DMS 273 treated with DMSO at 0.1 percent for 48 hours (cell line): Measurements from ENCODE around the gene FNBP1.
"Not testable (repeated sequence)": the region's sequence is repeated elsewhere in the genome, so short reads cannot be mapped to it uniquely, and the experiment has no call there.

Source experiments
- DNase-seq: peaks from one replicate; lab custom pipeline; 2025; lab: John Stamatoyannopoulos, UW

Gene FNBP1

DNA sequence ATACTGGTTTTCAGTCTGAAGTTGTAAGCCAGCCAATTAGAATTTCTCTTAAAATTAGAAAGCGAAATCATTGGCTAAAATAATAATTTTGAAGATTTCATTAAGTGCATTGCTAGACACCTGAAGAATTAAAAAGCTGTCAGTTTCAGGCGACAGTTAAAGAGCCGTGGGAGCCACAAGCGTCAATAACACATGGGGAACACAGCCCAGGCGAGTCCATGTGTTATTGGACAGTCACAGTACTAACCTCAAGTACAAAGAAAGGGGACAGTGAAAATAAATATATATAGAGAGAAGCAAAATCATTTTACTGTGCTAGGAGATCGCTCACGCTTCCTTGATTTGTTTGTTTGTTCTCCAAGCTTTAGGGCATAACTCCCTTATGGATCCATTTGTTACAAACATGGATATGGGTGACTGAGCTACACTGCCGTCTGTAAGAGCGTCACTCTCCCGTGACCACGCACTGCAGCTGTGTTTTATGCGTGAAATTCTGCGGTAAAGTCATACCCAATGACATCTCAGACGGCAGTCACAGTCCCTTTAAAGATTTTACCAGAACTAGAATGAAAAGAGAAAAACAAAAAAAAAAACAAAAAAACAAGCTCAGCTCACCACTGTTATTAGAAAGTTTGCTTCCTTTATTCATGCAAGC is 124.6 kb downstream of the FNBP1 start:
- no peak for DNase-seq

DNA sequence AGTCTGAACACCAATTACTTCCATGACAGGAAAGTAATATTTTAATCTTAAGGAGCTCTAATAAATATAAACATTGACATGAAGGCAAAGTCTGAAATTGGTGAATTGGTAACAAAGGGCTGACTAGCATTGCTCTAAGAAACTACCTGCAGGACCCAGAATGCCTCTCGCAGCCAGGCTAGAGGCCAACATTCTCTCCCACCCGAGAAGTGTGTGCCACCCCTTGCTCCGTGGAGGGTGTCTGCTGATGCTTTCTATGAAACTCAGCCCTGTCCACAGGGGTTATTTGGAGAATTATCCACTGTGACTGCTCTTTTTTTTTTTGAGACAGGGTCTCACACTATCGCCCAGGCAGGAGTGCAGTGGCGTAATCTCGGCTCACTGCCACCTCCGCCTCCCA is 126.3 kb downstream of the FNBP1 start:
- DNase-seq, result no peak

DNA sequence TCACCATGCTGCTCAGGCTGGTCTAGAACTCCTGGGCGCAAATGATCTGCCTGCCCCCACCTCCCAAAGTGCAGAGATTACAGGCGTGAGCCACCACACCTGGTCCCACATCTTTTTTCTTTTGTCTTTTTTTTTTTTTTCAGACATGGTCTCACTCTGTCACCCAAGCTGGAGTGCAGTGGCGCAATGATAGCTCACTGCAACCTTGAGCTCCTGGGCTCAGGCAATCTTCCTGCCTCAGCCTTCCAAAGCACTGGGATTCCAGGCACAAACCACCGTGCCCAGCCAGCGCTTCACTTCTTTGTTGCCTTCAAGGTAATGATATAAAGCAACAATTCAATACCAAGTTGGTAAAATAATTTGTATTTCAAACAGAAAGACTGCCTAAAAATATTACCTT is 128.9 kb downstream of the FNBP1 start:
- DNase-seq, result no peak

DNA sequence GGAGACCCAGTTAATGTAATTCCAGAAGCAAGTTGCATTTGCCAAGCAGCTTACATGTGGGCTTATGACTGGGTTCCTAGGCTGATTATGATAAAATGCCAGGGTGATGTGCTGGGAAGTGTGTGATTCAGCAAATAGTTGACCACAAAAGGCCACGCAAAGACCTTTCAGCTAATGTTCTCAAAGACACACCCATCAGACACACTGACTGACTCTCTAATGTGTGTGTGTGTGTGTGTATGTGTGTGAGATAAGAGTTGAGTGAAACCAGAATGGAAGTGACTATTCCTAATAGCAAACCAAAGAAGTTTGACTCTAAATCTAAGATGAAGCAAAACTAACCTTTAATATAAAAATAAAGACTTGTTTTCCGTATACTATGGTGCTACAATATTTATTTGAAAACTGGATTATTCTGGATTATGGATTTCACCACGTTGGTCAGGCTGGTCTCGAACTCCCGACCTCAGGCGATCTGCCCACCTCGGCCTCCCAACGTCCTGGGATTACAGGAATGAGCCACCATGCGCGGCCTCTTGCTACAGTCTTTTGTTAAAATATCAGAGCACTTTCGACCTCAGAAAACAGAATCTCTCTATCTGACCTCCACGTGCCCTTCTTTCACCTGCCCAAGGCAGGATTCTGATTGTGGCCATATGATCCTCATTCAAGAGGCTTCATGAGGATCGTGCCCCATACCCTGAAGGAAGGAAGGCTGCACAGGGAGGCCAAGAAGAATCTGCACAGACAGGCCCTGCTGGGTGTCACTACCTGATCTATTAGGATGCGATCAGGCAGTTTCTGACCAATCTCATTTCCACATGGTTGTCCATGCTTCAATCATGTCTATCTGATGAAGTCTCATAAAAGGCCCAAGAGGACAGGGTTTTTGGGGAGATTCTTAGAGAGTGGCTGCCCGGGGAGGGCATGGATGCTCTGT is 132.1 kb downstream of the FNBP1 start:
- DNase-seq, result no peak

DNA sequence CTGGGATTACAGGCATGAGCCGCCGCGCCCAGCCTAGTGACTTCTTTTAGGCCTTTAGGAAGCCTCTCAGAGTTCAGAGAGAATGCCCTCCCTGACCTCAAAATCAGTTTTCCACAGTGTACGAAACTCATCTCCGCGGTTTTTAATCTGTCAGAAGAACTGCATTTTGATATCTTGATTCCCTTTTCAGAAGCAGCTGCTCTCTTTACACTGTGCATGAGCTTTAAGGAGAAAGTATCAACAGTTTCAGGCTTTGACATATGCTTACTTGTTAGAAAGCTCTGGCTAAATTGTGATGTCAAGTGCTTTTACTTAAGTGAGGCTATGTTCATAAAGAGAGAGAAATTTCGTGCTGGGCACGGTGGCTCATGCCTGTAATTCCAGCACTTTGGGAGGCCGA is 133.1 kb downstream of the FNBP1 start:
- DNase-seq, result no peak

DNA sequence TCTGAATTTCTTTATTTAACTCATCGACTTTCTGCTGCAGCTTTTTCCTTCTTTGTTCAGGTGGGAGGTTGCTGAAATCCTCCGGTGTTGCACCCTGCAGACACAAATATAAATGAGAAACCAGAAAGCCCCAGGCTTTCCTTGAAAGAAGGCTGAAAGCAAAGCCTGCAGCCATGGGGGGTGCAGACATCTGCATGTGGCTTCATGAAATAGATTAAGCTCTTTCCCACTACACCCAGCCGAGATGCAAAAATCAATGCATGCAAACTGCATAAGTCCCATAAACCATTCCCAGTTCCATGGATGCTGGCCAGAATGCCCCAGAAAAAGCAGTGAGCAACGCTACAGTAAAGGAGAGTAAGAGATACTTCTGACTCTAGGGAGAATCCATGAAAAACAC is 134.1 kb downstream of the FNBP1 start:
- no peak for DNase-seq

DNA sequence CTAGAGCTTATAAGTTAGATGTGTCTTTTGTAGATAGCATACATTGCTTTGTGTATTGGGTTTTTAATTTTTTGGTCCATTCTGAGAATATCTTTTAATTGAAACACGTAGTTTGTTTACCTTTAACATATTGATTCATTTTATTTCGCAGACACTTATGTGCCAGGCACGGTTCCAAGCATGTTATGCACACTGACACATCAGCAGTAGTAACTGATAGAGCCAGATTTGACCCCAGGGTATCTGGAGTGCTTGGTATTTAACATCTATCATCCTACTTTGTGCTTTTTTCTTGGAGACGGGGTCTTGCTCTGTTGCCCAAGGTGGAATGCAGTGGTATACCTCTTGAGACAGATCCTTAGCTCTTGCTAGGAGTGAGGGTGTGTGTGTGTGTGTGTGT is 135.8 kb downstream of the FNBP1 start:
- no peak for DNase-seq

DNA sequence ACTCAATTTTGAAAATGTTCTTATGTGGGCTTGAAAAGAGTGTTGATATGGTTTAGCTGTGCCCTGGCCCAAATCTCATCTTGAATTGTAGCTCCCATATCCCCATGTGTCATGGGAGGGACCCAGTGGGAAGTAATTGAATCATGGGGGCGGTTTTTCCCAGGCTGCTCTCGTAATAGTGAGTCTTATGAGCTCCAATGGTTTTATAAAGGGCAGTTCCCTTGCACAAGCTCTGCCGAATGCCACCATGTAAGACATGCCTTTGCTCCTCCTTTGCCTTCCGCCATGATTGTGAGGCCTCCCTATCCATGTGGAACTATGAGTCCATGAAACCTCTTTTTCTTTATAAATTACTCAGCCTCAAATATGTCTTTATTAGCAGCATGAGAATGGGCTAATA is 136.7 kb downstream of the FNBP1 start:
- DNase-seq, result no peak

DNA sequence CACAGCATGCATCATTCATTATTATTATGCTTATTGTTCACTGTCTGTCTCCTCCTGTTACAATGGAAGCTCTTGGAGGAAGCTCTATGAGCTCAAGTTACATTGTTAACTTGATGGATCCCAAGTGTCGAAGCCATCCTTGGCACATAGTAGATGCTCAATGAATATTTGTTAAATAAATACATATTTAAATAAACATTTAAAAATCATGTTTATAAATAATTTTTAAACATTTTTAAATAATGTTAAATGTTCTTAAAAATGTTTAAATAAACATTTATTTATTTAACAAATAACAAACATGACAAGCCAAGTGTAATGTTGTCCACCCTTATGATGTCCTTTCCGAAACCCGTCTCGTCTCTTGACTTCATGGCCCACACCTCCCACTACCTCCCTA is 138.3 kb downstream of the FNBP1 start:
- no peak for DNase-seq

DNA sequence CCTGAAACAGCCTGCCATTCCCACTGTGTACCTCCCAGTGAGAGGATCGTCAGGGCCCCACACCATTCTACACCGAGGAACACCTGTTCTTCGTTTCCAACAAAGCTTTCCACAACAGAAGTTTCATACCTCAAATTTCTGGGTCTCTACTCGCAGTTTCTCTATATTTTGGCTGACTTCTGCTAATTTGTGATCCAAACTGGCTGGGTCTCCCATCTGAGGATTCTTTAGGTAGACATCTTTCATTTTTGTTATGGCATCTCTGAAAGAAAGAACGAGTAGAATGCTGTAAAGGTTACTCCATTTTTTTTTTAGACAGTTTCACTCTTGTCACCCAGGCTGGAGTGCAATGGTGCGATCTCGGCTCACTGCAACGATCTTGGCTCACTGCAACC is 140.3 kb downstream of the FNBP1 start:
- DNase-seq, result no peak

DNA sequence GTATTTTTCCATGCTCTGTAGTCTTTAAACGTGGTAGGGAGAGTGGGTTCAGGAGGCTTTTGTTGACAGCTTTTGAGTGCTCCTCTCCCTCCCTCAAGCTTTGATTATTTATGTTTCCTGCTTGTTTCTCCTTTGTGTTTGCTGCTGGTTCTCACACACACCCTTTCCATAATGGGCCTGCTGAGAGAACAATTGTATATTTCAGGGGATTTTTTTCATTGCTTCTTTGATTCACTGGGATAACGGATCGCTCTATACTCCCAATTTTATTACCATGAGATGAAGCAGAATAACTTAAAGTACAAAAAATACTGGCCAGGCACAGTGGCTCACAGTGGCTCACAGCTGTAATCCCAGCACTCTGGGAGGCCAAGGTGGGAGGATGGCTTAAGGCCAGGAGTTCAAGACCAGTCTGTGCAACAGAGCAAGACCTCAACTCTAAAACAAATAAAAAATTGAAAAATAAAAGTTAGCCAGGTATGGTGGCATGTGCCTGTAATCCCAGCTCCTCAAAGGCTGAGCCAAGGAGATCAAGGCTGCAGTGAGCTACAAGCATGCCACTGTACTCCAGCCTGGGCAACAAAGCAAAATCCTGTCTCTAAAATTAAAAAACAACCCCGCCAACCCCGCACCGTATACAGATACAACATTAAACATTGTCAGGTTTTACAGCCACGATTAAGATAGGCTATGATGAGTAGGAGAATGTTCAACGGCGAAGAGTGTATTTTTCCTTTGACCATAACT is 140.8 kb downstream of the FNBP1 start:
- no peak for DNase-seq

DNA sequence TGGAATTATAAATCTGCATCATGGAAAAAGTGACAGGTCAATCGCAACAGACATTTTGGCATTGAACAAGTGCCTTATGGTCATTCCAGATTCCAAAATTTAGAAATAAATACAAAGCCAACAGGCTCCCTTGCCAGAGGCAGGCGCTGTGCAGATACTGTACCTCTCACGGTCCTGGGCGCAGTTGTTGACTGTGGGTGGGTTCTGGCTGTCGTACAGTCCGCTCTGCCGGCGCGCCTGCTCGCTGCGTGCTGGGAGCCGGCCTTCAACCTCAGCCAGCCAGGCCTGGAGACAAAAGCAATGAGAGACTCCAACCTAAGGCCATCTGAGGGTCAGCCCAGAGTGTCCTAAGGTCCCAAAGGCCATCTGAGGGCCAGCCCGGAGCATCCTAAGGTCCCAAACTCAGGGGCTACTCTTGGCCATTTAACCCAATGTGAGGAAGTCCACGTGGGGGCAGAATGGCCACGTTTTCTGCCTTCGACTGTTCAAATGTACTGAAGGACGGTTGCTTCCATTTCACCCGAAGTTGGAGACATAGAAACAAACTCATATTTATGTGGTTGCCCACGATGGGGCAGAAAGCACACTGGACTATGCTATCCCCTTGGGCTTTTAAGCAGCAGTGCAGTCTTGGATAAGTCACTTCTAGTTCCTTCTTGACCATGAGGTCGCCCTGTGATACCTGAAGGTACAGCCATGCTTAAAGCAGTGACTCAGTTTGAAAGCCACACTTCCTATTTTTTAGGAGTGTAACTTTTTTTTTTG is 142.5 kb downstream of the FNBP1 start:
- no peak for DNase-seq

DNA sequence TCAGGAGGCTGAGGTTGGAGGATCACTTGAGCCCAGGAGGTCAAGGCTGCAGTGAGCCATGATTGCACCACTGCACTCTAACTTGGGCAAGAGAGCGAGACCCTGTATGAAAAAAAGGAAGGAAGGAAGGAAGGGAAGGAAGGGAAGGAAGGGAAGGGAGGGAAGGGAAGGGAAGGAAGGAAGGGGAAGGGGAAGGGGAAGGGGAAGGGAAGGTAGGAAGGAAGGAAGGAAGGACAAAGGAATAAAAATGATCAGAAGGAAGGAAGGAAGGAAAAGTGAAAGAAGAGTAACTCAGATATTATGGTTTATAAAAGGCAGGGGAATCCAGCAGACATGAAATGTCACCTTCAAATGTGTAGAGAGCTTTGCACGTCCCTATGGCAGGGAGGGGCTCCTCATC is 143.4 kb downstream of the FNBP1 start:
- DNase-seq, result no peak

DNA sequence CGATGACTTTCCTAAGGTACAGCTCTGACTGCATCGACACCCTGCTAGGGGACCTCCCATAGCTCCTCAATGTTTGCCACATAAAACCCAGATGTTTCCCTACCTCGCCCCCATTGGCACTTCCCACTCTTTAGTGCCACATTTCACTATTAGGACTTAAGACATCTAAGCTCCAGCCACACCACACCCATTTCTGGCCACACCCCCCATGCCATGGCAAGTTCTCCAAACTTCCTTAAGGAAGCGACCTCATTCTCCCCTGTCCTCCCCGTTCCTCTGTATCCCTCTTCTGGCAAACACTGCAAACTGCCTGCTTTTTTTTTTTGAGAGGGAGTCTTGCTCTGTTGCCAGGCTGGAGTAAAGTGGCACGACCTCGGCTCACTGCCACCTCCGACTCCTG is 144.8 kb downstream of the FNBP1 start:
- no peak for DNase-seq

DNA sequence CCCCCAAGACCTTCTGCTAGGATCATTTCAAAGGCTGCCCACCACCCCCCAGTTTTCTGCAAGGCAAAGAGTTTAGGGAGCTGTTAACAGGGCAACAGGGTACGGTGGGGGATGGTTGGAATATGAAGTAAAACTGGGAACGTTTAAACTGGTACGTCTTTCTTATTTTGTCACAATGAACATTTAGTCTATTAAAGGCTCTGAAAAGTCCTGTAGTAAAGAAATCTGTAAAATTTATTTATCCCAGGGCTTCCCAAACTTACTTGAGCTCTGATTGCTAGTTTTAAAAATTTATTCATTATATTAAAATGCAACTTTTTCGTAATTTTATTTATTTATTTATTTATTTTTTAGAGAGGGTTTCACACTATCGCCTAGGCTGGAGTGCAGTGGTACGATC is 145.7 kb downstream of the FNBP1 start:
- DNase-seq, result no peak

DNA sequence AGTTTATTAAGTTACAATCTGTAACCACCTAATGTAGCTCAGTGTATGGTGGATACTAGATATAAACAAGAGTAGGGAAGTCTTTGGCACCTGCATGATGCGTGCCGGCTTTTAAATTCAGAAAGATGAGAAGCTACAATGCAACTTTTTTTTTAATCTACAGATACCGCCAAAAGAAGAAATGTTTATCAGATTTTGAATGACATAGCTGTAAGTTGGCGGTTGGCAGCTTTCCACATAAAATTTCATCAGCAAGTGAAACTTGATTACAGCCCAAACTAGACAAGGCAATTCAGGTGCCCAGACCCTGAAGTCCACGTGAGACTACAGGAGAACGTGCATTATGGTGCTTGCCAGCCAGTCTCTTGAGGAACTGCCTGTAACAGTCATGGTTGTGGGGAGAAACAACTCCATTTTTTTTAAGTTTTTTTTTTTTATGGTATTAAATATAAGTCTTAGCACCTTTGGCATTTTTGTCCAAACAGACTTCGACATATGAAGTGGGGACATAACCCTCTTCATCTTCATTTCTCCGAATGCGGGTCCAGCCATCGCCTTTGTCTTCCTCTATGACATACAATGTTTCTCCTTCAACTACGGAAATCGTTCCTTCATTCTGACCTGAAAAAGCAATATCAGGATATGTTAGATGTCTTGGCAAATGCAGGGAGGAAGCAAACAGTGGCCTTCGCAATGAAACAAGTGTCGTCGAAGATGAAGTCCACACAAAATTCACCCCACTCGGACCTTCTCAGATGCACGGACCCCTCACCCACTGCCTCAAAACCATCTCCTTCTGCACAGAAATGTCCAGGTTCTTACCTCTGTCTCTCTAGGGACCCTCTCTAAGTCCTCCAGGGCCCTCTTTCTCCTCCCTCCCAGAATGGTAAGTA is 147.4 kb downstream of the FNBP1 start:
- no peak for DNase-seq

DNA sequence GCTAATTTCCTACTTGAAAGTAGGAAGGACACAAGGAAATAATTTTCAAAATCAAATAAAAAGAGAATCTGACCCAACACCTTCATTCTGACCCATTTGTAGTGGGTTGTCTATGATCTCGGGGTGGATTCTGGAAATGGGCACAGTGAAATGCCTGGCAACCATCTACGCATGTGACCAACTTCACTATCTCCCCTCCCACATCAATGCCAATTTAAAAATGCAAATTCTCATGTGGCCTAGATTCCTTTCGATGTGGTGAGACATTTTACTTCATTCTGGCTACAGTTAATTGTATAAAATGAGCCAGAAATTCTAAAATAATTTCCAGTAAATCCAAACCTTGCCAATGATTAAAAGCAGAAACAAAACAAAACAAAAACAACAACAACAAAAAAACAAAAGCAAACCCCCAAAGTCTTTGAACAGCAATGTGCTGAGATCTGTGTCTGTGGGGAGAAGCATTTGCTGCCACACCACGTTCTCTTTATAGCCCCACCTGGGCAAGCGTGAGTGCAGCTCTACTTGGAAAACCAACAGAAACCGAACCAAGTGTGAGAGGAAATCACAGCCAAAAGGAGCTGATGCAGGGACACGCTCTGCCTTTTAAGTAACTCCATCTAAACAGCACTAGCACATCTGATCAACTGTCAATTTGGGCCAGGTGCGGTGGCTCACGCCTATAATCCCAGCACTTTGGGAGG is 148.7 kb downstream of the FNBP1 start:
- no peak for DNase-seq

DNA sequence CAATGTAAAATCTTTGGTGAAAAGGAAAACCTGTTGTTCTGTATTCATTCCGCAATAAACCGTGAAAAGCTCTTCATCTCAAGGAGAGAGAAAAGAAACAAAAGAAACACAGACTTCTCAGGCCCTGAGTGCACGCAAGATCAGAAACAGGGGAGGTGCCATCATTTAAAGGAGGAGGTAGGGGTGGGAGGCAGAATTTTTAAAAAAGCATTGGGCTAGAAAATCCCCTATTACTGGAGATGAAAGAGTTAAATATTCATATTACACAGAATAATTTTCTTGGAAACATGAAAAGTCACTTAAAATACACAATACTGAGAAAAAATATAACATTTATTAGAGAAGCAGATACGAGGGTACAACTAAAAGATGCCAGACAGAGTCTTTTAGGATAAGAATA is 151.4 kb downstream of the FNBP1 start:
- DNase-seq, result no peak

DNA sequence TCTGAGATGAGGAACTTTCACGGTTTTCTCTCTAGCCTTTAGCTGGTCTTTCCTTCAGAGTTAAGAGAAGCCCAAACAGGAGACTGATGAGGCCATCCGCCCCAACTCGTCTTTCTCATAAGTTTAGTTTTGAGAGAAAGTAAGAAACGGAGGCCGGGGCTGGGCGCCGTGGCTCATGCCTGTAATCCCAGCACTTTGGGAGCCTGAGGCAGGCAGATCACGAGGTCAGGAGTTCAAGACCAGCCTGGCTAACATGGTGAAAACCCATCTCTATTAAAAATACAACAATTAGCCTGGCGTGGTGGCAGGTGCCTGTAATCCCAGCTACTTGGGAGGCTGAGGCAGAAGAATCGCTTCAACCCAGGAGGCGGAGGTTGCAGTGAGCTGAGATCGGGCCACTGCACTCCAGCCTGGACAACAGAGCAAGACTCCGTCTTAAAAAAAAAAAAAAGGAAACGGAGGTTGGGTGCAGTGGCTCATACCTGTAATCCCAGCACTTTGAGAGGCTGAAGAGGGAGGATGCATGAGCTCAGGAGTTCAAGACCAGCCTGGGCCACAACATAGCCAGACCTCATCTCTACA is 152.2 kb downstream of the FNBP1 start:
- DNase-seq, result not testable (repeated sequence)
